ENCODE results near the gene NPAS2. TPM values are rescaled to one million over a fixed set of nuclear protein-coding genes. Genes with fewer than 3 reads are reported as not detected.

Gene NPAS2
- polyA plus RNA-seq, 5 donors = 26.7 to 39.0 (median 30.3) TPM

GRCh38 chr2:100905132-100905805 lies 85.3 kb downstream of the NPAS2 start:
- no peak for DNase-seq

GRCh38 chr2:100906131-100906530 lies 86.2 kb downstream of the NPAS2 start:
- DNase-seq = no peak

GRCh38 chr2:100906679-100907078 lies 86.7 kb downstream of the NPAS2 start:
- no peak for DNase-seq

GRCh38 chr2:100907832-100908231 lies 87.9 kb downstream of the NPAS2 start:
- no peak for DNase-seq

GRCh38 chr2:100909534-100910081 lies 89.7 kb downstream of the NPAS2 start:
- no peak for DNase-seq

GRCh38 chr2:100910111-100910510 lies 90.2 kb downstream of the NPAS2 start:
- DNase-seq = no peak

GRCh38 chr2:100919316-100919715 lies 99.4 kb downstream of the NPAS2 start:
- no peak for DNase-seq

GRCh38 chr2:100921685-100922161 lies 101.8 kb downstream of the NPAS2 start:
- no peak for DNase-seq

GRCh38 chr2:100923461-100924060 lies 103.6 kb downstream of the NPAS2 start:
- DNase-seq = peak; percentile 45 to 52

GRCh38 chr2:100924122-100924519 lies 104.2 kb downstream of the NPAS2 start:
- DNase-seq = no peak

- peak in 1 of 2 donors; percentile 14 for DNase-seq
Measured at GRCh38 chr2:100924520-100925451, 104.8 kb downstream of the NPAS2 start.

- no peak for DNase-seq
Measured at GRCh38 chr2:100928235-100928634, 108.3 kb downstream of the NPAS2 start.

GRCh38 chr2:100929147-100929546 lies 109.2 kb downstream of the NPAS2 start:
- DNase-seq = no peak

- no peak for DNase-seq
Measured at GRCh38 chr2:100934504-100935371, 114.8 kb downstream of the NPAS2 start.

- no peak for DNase-seq
Measured at GRCh38 chr2:100935372-100935752, 115.4 kb downstream of the NPAS2 start.

GRCh38 chr2:100936070-100936741 lies 116.3 kb downstream of the NPAS2 start:
- no peak for DNase-seq

GRCh38 chr2:100936972-100937542 lies 117.1 kb downstream of the NPAS2 start:
- DNase-seq = no peak

GRCh38 chr2:100938031-100939026 lies 118.4 kb downstream of the NPAS2 start:
- no peak for DNase-seq

- DNase-seq = no peak
Measured at GRCh38 chr2:100939445-100939844, 119.5 kb downstream of the NPAS2 start.
